ENCODE data around the gene HEXA.
"Not testable (repeated sequence)": the region's sequence is repeated elsewhere in the genome, so short reads cannot be mapped to it uniquely, and the experiment has no call there.

Gene HEXA

DNA sequence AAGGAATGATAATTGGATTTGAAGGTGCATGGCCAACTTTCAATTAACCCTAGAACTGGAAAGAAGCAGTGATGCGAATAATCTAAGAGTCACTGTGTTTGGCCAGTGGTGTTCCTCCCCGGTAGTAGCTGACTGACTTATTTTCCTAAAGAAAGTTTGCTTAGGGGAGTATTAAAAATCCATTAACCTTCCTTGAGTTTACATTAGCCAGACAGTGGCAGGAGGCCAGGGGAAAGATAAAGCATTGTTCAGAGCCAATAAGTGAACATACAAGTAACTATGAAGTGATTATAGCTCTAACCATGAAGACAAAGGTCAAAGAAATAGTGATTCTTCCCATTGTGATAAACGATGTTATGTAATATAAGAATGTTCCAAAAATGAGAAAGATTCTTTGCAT lies 13.4 kb upstream of the HEXA start:
- no peak overlapping the region for H3K4me3 ChIP-seq
- no peak overlapping the region for H3K27ac ChIP-seq
- TF ChIP-seq, protein P1, sequence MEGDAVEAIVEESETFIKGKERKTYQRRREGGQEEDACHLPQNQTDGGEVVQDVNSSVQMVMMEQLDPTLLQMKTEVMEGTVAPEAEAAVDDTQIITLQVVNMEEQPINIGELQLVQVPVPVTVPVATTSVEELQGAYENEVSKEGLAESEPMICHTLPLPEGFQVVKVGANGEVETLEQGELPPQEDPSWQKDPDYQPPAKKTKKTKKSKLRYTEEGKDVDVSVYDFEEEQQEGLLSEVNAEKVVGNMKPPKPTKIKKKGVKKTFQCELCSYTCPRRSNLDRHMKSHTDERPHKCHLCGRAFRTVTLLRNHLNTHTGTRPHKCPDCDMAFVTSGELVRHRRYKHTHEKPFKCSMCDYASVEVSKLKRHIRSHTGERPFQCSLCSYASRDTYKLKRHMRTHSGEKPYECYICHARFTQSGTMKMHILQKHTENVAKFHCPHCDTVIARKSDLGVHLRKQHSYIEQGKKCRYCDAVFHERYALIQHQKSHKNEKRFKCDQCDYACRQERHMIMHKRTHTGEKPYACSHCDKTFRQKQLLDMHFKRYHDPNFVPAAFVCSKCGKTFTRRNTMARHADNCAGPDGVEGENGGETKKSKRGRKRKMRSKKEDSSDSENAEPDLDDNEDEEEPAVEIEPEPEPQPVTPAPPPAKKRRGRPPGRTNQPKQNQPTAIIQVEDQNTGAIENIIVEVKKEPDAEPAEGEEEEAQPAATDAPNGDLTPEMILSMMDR (IDR thresholded peaks at IDR 0.05): no peak
- no peak for DNase-seq (ENCODE audit: low spot score)

DNA sequence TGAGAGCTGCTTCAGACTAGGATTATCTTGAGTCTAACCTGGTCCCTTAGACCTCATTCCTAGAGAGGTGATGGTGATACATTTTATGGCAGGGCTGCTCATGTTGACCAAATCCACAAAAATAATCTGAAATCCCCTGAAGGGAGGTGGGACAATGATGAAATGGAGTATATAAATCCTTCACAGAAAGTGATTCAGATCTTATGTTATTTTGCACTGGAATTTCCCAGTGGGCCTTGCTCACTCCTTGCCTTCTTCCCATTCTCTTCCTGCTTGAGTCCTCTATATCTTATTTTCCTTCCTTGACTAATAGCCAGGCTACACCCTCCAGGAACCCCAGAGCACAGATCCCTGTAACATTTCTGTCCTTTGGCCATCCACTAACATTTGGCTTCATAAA lies 11.9 kb upstream of the HEXA start:
- no peak overlapping the region for H3K27ac ChIP-seq
- no peak for DNase-seq (ENCODE audit: low spot score)
- no peak overlapping the region for H3K4me3 ChIP-seq
- TF ChIP-seq, protein P1 (IDR thresholded peaks at IDR 0.05): no peak

DNA sequence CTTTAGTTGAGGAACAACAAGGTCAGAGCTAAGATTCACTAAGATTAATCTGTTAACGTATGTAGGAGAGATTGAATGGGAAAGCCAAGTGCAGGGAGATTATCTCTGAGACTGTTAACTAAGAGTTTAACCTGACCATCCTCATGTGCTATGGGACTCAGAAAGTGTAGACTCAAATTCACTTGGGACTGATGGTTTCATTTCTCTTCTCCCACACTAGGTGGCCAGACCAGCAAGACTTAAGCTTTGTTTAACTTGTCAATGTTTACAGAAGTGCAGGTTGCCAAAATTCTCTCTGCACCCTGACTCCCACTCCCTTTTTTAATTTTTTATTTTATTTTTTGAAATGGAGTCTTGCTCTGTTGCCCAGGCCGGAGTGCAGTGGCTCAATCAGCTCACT lies 6.3 kb upstream of the HEXA start:
- Histone ChIP-seq H3K4me3 (no peak overlapping the region), H3K27ac (no peak overlapping the region)
- TF ChIP-seq, protein P1 (IDR thresholded peaks at IDR 0.05): no peak
- no peak for DNase-seq (ENCODE audit: low spot score)

DNA sequence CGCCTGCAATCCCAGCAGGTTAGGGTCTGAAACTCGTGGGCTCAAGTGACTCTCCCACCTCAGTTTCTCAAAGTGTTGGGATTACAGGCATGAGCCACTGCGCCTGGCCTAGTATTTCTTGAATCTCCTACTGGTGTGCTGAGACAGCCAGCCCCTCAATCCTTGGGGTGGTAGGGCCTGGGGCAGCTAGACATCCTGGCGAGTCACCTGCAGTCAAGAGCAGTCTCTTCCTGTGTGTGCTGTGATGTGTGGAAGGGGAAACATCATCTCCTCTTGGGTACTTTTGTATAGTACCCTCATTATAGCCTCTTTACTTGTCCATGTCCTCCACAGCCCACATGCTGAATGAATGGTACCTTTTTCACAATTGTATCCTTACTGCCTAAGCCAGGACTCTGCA lies 4.9 kb upstream of the HEXA start:
- no peak overlapping the region for H3K4me3 ChIP-seq
- DNase-seq (ENCODE audit: low spot score): no peak
- H3K27ac ChIP-seq: no peak overlapping the region
- TF ChIP-seq, protein P1 (IDR thresholded peaks at IDR 0.05): no peak

DNA sequence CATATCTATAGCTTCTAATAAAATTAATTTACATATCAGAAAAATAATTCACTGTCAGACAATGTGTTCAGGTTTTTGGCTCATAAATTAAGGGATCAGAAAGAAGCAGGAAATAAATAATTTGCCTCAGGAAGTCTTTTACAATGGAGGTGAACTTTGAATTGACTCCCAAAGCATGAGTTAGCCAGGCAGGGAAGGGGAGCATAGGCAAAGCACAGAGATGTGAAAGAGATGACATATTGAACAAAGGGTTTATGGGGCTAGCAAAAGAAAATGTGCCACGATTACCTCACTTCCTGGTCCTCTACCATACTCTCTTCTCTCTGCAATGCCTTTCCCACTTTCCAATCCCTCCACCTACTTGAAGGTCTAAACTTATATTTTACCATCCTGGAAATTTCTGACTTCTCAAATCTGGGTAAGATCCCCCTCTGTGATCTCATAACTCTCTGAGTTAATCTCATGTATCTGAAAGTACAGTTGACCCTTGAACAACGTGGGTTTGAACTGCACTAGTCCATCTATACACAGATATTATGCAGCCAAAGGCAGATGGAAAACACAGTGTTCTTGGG lies 4.1 kb upstream of the HEXA start:
- H3K4me3 ChIP-seq: no peak overlapping the region

DNA sequence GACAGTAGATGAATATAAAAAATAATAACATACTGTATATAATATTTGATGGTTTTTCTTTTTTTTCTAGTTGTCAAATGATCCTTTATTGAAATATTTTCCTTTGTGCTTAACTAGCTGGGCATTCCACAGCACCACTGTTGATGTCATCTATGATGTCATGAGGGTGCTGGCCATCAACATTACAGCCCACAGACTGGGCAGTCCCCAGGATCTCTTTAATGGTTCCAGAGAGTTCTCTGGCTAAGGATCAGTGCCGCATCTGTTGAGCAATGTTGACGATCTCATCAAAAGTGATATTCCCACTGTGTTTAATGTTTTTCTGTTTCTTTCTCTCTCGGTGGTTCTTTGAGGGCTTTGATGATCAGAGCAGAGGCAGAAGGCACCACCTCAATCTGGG lies 3.3 kb upstream of the HEXA start:
- not testable (repeated sequence) for H3K4me3 ChIP-seq; DNase-seq (ENCODE audit: low spot score); H3K27ac ChIP-seq

More for the DNA sequence above, 4.1 kb upstream of the HEXA start:
- DNase-seq (ENCODE audit: low spot score): no peak
- H3K27ac ChIP-seq: no peak overlapping the region
- TF ChIP-seq, protein P1 (IDR thresholded peaks at IDR 0.05): no peak

DNA sequence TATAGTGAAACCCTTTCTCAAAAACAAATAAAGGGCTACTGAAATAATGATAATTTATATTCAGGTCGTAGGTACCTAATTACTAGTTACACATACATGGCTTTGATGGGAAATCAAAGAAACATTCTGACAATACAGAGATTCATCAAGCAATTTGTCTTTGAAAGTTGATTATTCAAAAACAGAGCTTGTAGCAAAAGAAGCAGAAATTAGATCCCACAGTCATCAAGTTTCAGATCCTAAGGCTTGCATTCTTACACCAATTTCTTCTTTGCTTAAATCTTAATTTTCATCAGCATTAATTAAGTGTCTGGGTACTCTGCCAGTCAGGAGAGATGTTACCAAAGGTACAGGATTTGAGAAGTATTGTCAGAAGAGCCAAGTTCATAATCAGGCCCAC lies 1.5 kb upstream of the HEXA start:
- no peak for DNase-seq (ENCODE audit: low spot score)
- no peak overlapping the region for H3K4me3 ChIP-seq
- TF ChIP-seq, protein P1 (IDR thresholded peaks at IDR 0.05): no peak
- no peak overlapping the region for H3K27ac ChIP-seq

DNA sequence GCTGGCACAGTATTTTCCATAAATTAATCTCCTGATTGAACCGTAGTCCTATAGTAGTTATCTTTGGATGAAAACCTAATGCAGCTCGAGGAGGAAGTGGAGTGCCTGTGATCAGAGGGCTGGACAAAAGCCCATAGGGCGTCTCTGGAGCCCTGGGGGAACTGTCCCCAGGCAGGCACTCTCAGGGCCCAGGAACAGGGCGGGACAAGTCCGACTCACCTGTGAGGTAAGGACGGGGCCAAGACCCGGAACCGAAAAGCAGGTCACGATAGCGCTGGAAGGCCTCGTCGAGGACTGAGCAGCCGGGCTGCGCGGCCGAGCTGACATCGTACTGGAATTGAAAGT lies 341 bp downstream of the HEXA start:
- no peak for DNase-seq (ENCODE audit: low spot score)
- TF ChIP-seq, protein P1 (IDR thresholded peaks at IDR 0.05): no peak
- peak overlapping the region; percentile 87 for H3K4me3 ChIP-seq
- H3K27ac ChIP-seq: peak overlapping the region; percentile 85 to 88
